ENCODE data around the gene STUB1.

STUB1 gene

DNA sequence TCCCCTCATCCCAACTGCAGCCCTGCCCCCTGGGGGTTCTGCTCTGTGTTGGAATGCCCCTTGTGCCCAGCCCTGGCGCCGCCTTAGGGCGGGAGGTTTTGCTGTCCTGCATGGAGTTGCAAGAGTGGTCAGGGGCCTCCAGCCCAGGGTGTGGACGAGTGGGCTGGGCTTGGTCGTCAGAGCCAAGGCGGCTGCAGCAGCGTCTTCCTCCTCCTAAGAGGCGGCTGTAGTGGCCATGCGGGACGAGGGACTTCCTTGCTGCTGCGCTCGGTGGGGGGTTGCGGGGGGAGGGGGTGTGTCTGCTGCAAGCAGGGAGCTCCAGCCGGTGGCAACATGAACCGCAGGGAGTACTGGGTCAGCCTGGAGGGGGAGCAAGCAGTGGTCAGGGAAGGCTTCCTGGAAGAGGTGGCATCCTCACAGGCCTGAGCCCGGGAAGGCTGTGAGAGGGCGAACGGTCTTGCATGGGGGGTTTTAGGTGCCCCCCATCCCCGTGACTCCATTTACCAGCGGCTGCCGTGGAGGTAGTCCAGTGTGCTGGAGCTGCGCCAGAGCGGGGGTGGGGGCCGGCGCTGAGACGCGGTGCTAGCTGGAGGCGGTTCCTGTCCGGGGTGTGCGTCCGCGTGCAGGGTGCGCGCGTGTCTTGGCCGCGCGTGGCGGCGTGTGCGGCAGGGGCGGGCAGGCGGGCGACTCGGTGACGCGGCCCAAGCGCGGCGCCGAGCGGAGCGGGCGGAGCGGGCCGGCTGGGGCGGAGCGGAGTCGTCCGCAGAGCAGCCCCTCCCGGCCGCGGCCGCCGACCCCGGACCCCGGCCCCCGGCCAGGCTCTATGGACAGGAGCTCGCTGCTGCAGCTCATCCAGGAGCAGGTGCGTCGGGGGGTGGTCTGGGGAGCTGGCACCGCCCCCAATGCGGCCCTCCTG is 5.0 kb upstream of the STUB1 start, which contains the start of gene RHBDL1:
Gene RHBDL1, plus strand, starts transcription at position 704 of the 916 bp plus-strand sequence. Its CDS starts 120 bp downstream, at position 824.
- Histone ChIP-seq H3F3A (ENCODE audit: insufficient read depth, low read length) (no peaks in the 10 kb centered on the region), H3K79me2 (ENCODE audit: low read length) (peaks cover 1% of the 10 kb centered on the region), H3K27me3 (replicated peaks; ENCODE audit: insufficient read depth, low read length) (no peaks in the 10 kb centered on the region), H3K4me2 (ENCODE audit: low read depth, low read length) (no peak within 1 kb of the TSS), H4K20me1 (ENCODE audit: insufficient read depth, low read length) (no peaks in the 10 kb centered on the region), H3K9me3 (replicated peaks; ENCODE audit: insufficient read depth, low read length) (no peaks in the 10 kb centered on the region), H2AFZ (ENCODE audit: low read length) (no peak within 1 kb of the TSS), H3K27ac (ENCODE audit: low read length) (no peak within 1 kb of the TSS), H3K9ac (ENCODE audit: low read length) (no peak within 1 kb of the TSS), H3K9me2 (replicated peaks; ENCODE audit: insufficient read depth, low read length) (no peaks in the 10 kb centered on the region), H3K4me1 (ENCODE audit: low read length) (no peaks in the 10 kb centered on the region), H3K36me3 (replicated peaks; ENCODE audit: insufficient read depth, low read length) (no peaks in the 10 kb centered on the region; the same call in 1 of the 2 replicates), H3K4me3 (ENCODE audit: low read length) (no peak within 1 kb of the TSS)
- TF ChIP-seq EZH2phosphoT487 (IDR thresholded peaks at IDR 0.05; ENCODE audit: low read length), result no peak
- TF ChIP-seq, protein P1, sequence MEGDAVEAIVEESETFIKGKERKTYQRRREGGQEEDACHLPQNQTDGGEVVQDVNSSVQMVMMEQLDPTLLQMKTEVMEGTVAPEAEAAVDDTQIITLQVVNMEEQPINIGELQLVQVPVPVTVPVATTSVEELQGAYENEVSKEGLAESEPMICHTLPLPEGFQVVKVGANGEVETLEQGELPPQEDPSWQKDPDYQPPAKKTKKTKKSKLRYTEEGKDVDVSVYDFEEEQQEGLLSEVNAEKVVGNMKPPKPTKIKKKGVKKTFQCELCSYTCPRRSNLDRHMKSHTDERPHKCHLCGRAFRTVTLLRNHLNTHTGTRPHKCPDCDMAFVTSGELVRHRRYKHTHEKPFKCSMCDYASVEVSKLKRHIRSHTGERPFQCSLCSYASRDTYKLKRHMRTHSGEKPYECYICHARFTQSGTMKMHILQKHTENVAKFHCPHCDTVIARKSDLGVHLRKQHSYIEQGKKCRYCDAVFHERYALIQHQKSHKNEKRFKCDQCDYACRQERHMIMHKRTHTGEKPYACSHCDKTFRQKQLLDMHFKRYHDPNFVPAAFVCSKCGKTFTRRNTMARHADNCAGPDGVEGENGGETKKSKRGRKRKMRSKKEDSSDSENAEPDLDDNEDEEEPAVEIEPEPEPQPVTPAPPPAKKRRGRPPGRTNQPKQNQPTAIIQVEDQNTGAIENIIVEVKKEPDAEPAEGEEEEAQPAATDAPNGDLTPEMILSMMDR (IDR thresholded peaks at IDR 0.05; ENCODE audit: low read length), result no peak
- no peak for DNase-seq

DNA sequence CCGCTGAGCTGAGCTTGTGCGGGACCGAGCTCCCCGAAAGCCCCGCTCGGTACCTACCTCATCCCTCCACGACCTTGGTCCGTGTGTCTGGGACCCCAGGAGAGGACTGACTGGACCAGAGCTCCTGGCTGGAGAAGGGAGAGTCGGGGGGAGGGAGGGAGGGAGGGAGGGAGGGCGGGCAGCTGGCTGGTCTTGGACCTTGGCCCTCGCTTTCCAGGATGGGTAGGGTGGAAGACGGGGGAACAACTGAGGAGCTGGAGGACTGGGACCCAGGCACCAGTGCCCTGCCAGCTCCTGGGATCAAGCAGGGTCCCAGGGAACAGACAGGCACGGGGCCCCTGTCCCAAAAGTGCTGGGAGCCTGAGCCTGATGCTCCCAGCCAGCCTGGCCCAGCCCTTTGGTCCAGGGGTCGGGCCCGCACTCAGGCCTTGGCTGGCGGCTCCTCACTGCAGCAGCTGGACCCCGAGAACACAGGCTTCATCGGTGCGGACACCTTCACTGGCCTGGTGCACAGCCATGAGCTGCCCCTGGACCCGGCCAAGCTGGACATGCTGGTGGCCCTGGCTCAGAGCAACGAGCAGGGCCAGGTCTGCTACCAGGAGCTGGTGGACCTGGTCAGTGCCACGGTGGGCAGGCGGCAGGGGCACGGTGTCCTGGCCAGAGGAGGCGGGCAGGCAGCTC is 4.2 kb upstream of the STUB1 start:
- Histone ChIP-seq H3K27ac (ENCODE audit: low read length) (no peak overlapping the region), H3K36me3 (replicated peaks; ENCODE audit: insufficient read depth, low read length) (no peaks in the 10 kb centered on the region; the same call in 1 of the 2 replicates), H3K9me3 (replicated peaks; ENCODE audit: insufficient read depth, low read length) (no peaks in the 10 kb centered on the region), H4K20me1 (ENCODE audit: insufficient read depth, low read length) (no peaks in the 10 kb centered on the region), H3K9me2 (replicated peaks; ENCODE audit: insufficient read depth, low read length) (no peaks in the 10 kb centered on the region), H3K4me3 (ENCODE audit: low read length) (no peak overlapping the region), H3K79me2 (ENCODE audit: low read length) (peaks cover 5% of the 10 kb centered on the region), H3K4me2 (ENCODE audit: low read depth, low read length) (no peak overlapping the region), H2AFZ (ENCODE audit: low read length) (no peak overlapping the region), H3F3A (ENCODE audit: insufficient read depth, low read length) (0 out of 2 replicates have a peak, but pooled peaks cover 4% of the 10 kb centered on the region), H3K9ac (ENCODE audit: low read length) (no peak overlapping the region), H3K27me3 (replicated peaks; ENCODE audit: insufficient read depth, low read length) (no peaks in the 10 kb centered on the region), H3K4me1 (ENCODE audit: low read length) (0 out of 2 replicates have a peak, but pooled peaks cover 1% of the 10 kb centered on the region)
- TF ChIP-seq, protein P1 (IDR thresholded peaks at IDR 0.05; ENCODE audit: low read length), result no peak
- TF ChIP-seq EZH2 (optimal IDR thresholded peaks at IDR 0.05; ENCODE audit: low read depth, low read length) (no peak), EZH2phosphoT487 (IDR thresholded peaks at IDR 0.05; ENCODE audit: low read length) (no peak)
- no peak for DNase-seq

DNA sequence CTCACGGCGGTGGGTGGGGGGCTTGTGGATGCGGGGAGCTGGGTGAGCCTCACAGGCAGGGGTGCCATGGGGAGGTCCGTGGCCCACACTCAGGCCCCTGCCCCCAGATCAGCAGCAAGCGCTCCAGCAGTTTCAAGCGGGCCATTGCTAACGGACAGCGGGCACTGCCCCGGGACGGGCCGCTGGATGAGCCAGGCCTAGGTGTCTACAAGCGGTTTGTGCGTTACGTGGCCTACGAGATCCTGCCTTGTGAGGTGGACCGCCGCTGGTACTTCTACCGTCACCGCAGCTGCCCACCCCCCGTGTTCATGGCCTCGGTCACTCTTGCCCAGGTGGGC is 3.7 kb upstream of the STUB1 start:
- no peak overlapping the region for H3K27ac ChIP-seq (ENCODE audit: low read length)
- no peak overlapping the region for H2AFZ ChIP-seq (ENCODE audit: low read length)
- H3K4me2 ChIP-seq (ENCODE audit: low read depth, low read length), result no peak overlapping the region
- H3K4me1 ChIP-seq (ENCODE audit: low read length), result peaks cover 6% of the 10 kb centered on the region; the same call in 1 of the 2 replicates
- 0 out of 2 replicates have a peak, but pooled peaks cover 4% of the 10 kb centered on the region for H3F3A ChIP-seq (ENCODE audit: insufficient read depth, low read length)
- H3K9ac ChIP-seq (ENCODE audit: low read length), result no peak overlapping the region
- H3K27me3 ChIP-seq (replicated peaks; ENCODE audit: insufficient read depth, low read length), result no peaks in the 10 kb centered on the region
- no peak overlapping the region for H3K4me3 ChIP-seq (ENCODE audit: low read length)
- TF ChIP-seq, protein P1 (IDR thresholded peaks at IDR 0.05; ENCODE audit: low read length), result no peak
- no peak for TF ChIP-seq EZH2phosphoT487 (IDR thresholded peaks at IDR 0.05; ENCODE audit: low read length)
- no peak for TF ChIP-seq EZH2 (optimal IDR thresholded peaks at IDR 0.05; ENCODE audit: low read depth, low read length)
- peaks cover 10% of the 10 kb centered on the region for H3K79me2 ChIP-seq (ENCODE audit: low read length)
- H3K9me3 ChIP-seq (replicated peaks; ENCODE audit: insufficient read depth, low read length), result no peaks in the 10 kb centered on the region
- H3K36me3 ChIP-seq (replicated peaks; ENCODE audit: insufficient read depth, low read length), result no peaks in the 10 kb centered on the region; the same call in 1 of the 2 replicates
- no peaks in the 10 kb centered on the region for H4K20me1 ChIP-seq (ENCODE audit: insufficient read depth, low read length)
- no peak for DNase-seq
- no peaks in the 10 kb centered on the region for H3K9me2 ChIP-seq (replicated peaks; ENCODE audit: insufficient read depth, low read length)

All from MM.1S (cell line).